Activated T-helper 1 cell treated with anti-CD3 and anti-CD28 coated beads, Interleukin-12 subunit alpha, Interleukin-12 subunit beta, Interleukin-2, Interleukin-4 antibody, amounts not matched to agents 30 ng/mL and 10 ng/mL and 1 ng/mL, durations not matched to agents 14 hours and 24 hours and 36 hours (primary cell): Measurements from ENCODE around the gene DHX34. TPM values are rescaled to one million over a fixed set of nuclear protein-coding genes. Genes with fewer than 3 reads are reported as not detected.
"Not testable (repeated sequence)": the region's sequence is repeated elsewhere in the genome, so short reads cannot be mapped to it uniquely, and the experiment has no call there.

Source experiments
- DNase-seq: peaks from one replicate; pipeline ENCODE4 v3.0.0; 2021; ENCODE audit warnings: low spot score
- H3K27ac Mint-ChIP-seq: one replicate; pipeline ENCODE4 v1.8.0; 2021; ENCODE audit warnings: mild to moderate bottlenecking, mixed read lengths
- H3K27me3 Mint-ChIP-seq: one replicate; pipeline ENCODE4 v1.8.0; 2022; ENCODE audit warnings: mild to moderate bottlenecking, moderate library complexity, mixed read lengths; ENCODE audit not compliant: insufficient read depth
- H3K36me3 Mint-ChIP-seq: one replicate; pipeline ENCODE4 v1.8.0; 2021; ENCODE audit warnings: low read depth, mixed read lengths
- H3K4me1 Mint-ChIP-seq: one replicate; pipeline ENCODE4 v1.8.0; 2021; ENCODE audit warnings: low read depth, mixed read lengths
- H3K4me3 Mint-ChIP-seq: one replicate; pipeline ENCODE4 v1.8.0; 2021; ENCODE audit warnings: mild to moderate bottlenecking, moderate library complexity, mixed read lengths
- H3K9me3 Mint-ChIP-seq: one replicate; pipeline ENCODE4 v1.8.0; 2021; ENCODE audit warnings: mixed read lengths
- intact Hi-C: fragments of 100-400 bp; cut with micrococcal nuclease; formaldehyde crosslinking; loops from one replicate; pipeline ENCODE4 v1.15.1; 2024
- total RNA-seq: library from RNA; stranded (reverse); gene quantifications from 2 replicates; pipeline ENCODE4 v1.2.3, GENCODE V29; 2022

DHX34 gene
- total RNA-seq, 1 donor from 2014 or later = 31.1 TPM

- H3K27me3 Mint-ChIP-seq = no peaks in the 10 kb centered on the region
- H3K9me3 Mint-ChIP-seq = no peaks in the 10 kb centered on the region
- peaks cover 50% of the 10 kb centered on the region for H3K36me3 Mint-ChIP-seq
- intact Hi-C loops = no loop called here
- no peak overlapping the region for H3K4me3 Mint-ChIP-seq
- no peak for DNase-seq
- no peaks in the 10 kb centered on the region for H3K4me1 Mint-ChIP-seq
- no peak overlapping the region for H3K27ac Mint-ChIP-seq
These were observed 8.9 kb downstream of the DHX34 start for GRCh38 chr19:47357788-47358680.

GRCh38 chr19:47358936-47359335 lies 9.8 kb downstream of the DHX34 start:
- Mint-ChIP-seq H3K36me3 (peaks cover 50% of the 10 kb centered on the region), H3K9me3 (no peaks in the 10 kb centered on the region), H3K4me1 (no peaks in the 10 kb centered on the region), H3K27me3 (no peaks in the 10 kb centered on the region), H3K4me3 (no peak overlapping the region), H3K27ac (no peak overlapping the region)
- DNase-seq = no peak
- intact Hi-C loops = no loop called here

- H3K4me3 Mint-ChIP-seq = no peak overlapping the region
- intact Hi-C loops = no loop called here
- H3K27me3 Mint-ChIP-seq = no peaks in the 10 kb centered on the region
- peaks cover 44% of the 10 kb centered on the region for H3K36me3 Mint-ChIP-seq
- no peaks in the 10 kb centered on the region for H3K9me3 Mint-ChIP-seq
- H3K27ac Mint-ChIP-seq = no peak overlapping the region
- no peaks in the 10 kb centered on the region for H3K4me1 Mint-ChIP-seq
- no peak for DNase-seq
These were observed 13.2 kb downstream of the DHX34 start for GRCh38 chr19:47362321-47362720.

GRCh38 chr19:47363758-47364531 lies 14.8 kb downstream of the DHX34 start:
- H3K36me3 Mint-ChIP-seq = peaks cover 32% of the 10 kb centered on the region

GRCh38 chr19:47365455-47365854 lies 16.3 kb downstream of the DHX34 start:
- H3K27me3 Mint-ChIP-seq, H3K27ac Mint-ChIP-seq, H3K4me3 Mint-ChIP-seq, DNase-seq, intact Hi-C loops, H3K4me1 Mint-ChIP-seq, H3K9me3 Mint-ChIP-seq: not testable (repeated sequence)
- H3K36me3 Mint-ChIP-seq = peaks cover 30% of the 10 kb centered on the region

More at GRCh38 chr19:47363758-47364531, 14.8 kb downstream of the DHX34 start:
- no peak overlapping the region for H3K27ac Mint-ChIP-seq
- H3K27me3 Mint-ChIP-seq = no peaks in the 10 kb centered on the region
- intact Hi-C loops = no loop called here
- no peaks in the 10 kb centered on the region for H3K4me1 Mint-ChIP-seq
- no peaks in the 10 kb centered on the region for H3K9me3 Mint-ChIP-seq
- no peak overlapping the region for H3K4me3 Mint-ChIP-seq
- DNase-seq = no peak

GRCh38 chr19:47370045-47370611 lies 21.0 kb downstream of the DHX34 start:
- intact Hi-C loops = no loop called here
- no peak for DNase-seq
- H3K36me3 Mint-ChIP-seq = peaks cover 16% of the 10 kb centered on the region

GRCh38 chr19:47371261-47371660 lies 22.1 kb downstream of the DHX34 start:
- H3K27ac Mint-ChIP-seq = no peak overlapping the region
- intact Hi-C loops = no loop called here

More at GRCh38 chr19:47370045-47370611, 21.0 kb downstream of the DHX34 start:
- no peak overlapping the region for H3K4me3 Mint-ChIP-seq
- H3K4me1 Mint-ChIP-seq = no peaks in the 10 kb centered on the region
- H3K9me3 Mint-ChIP-seq = no peaks in the 10 kb centered on the region
- no peaks in the 10 kb centered on the region for H3K27me3 Mint-ChIP-seq
- no peak overlapping the region for H3K27ac Mint-ChIP-seq

GRCh38 chr19:47372603-47373002 lies 23.5 kb downstream of the DHX34 start:
- no peaks in the 10 kb centered on the region for H3K4me1 Mint-ChIP-seq
- H3K27ac Mint-ChIP-seq = no peak overlapping the region
- no peak overlapping the region for H3K4me3 Mint-ChIP-seq
- no peak for DNase-seq
- peaks cover 14% of the 10 kb centered on the region for H3K36me3 Mint-ChIP-seq
- no peaks in the 10 kb centered on the region for H3K9me3 Mint-ChIP-seq
- H3K27me3 Mint-ChIP-seq = no peaks in the 10 kb centered on the region
- intact Hi-C loops = no loop called here

More at GRCh38 chr19:47371261-47371660, 22.1 kb downstream of the DHX34 start:
- Mint-ChIP-seq H3K4me1 (no peaks in the 10 kb centered on the region), H3K4me3 (no peak overlapping the region), H3K27me3 (no peaks in the 10 kb centered on the region), H3K36me3 (peaks cover 17% of the 10 kb centered on the region), H3K9me3 (no peaks in the 10 kb centered on the region)
- no peak for DNase-seq

- no peaks in the 10 kb centered on the region for H3K4me1 Mint-ChIP-seq
- DNase-seq = no peak
- no peaks in the 10 kb centered on the region for H3K9me3 Mint-ChIP-seq
- intact Hi-C loops = no loop called here
- H3K4me3 Mint-ChIP-seq = no peak overlapping the region
- H3K27ac Mint-ChIP-seq = no peak overlapping the region
- no peaks in the 10 kb centered on the region for H3K27me3 Mint-ChIP-seq
- peaks cover 14% of the 10 kb centered on the region for H3K36me3 Mint-ChIP-seq
These were observed 24.4 kb downstream of the DHX34 start for GRCh38 chr19:47373246-47374240.

- Mint-ChIP-seq H3K9me3 (no peaks in the 10 kb centered on the region), H3K36me3 (peaks cover 13% of the 10 kb centered on the region), H3K27ac (no peak overlapping the region), H3K27me3 (no peaks in the 10 kb centered on the region), H3K4me3 (no peak overlapping the region), H3K4me1 (no peaks in the 10 kb centered on the region)
- no peak for DNase-seq
- intact Hi-C loops = no loop called here
These were observed 26.0 kb downstream of the DHX34 start for GRCh38 chr19:47374876-47375693.

- H3K4me1 Mint-ChIP-seq = no peaks in the 10 kb centered on the region
- no peak overlapping the region for H3K27ac Mint-ChIP-seq
- H3K36me3 Mint-ChIP-seq = peaks cover 16% of the 10 kb centered on the region
- intact Hi-C loops = no loop called here
- DNase-seq = no peak
- no peaks in the 10 kb centered on the region for H3K27me3 Mint-ChIP-seq
- no peaks in the 10 kb centered on the region for H3K9me3 Mint-ChIP-seq
- no peak overlapping the region for H3K4me3 Mint-ChIP-seq
These were observed 26.8 kb downstream of the DHX34 start for GRCh38 chr19:47375694-47376588.
